ENCODE data around the gene SORCS2.
"Not testable (repeated sequence)": the region's sequence is repeated elsewhere in the genome, so short reads cannot be mapped to it uniquely, and the experiment has no call there.

Gene SORCS2

DNA sequence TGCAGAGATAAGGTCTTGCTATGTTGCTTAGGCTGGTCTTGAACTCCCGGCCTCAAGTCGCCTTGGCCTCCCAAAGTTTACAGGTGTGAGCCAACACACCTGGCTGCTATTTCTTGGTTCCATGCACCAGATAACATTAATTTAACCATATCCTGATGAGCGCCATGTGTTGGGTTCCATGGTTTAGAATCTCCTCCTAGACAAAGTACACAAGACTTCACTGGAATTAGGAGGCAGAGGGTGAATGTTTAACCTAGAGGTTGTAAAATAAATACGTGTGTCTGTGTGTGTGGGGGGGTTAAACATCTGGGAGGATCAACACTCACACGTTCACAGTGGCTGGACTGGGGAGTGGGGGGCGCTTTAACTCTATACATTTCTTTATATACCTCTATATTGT lies 32.4 kb upstream of the SORCS2 start:
- no peak for DNase-seq (ENCODE audit: low read depth in 2 of 2)
- H3K4me3 ChIP-seq (replicated peaks in 1 of 2; ENCODE audit: low read depth in 2 of 2, low read length in 2 of 2) = no peak overlapping the region
- TF ChIP-seq, protein P1, sequence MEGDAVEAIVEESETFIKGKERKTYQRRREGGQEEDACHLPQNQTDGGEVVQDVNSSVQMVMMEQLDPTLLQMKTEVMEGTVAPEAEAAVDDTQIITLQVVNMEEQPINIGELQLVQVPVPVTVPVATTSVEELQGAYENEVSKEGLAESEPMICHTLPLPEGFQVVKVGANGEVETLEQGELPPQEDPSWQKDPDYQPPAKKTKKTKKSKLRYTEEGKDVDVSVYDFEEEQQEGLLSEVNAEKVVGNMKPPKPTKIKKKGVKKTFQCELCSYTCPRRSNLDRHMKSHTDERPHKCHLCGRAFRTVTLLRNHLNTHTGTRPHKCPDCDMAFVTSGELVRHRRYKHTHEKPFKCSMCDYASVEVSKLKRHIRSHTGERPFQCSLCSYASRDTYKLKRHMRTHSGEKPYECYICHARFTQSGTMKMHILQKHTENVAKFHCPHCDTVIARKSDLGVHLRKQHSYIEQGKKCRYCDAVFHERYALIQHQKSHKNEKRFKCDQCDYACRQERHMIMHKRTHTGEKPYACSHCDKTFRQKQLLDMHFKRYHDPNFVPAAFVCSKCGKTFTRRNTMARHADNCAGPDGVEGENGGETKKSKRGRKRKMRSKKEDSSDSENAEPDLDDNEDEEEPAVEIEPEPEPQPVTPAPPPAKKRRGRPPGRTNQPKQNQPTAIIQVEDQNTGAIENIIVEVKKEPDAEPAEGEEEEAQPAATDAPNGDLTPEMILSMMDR (IDR thresholded peaks at IDR 0.05; ENCODE audit: low read depth, low read length) = no peak

DNA sequence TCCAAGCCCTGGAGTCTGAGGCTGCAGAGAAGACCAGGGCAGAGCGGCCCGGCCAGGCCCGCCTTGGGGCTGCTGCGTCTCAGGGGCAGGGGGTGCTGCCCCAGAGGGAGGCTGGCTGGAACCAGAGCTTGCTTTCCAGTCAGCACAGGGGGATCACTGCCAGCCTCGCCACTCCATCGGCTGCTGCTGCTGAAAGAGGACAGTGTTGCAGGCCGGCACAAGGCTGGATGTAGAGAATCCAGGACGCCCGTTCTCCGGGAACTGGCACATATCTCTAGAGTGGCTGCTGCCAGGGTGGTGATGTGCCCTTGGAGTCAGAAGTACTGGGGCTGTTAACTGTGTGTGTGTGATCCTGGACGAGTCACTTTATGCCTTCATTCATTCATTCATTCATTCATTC lies 31.9 kb upstream of the SORCS2 start:
- no peak overlapping the region for H3K4me3 ChIP-seq (replicated peaks in 1 of 2; ENCODE audit: low read depth in 2 of 2, low read length in 2 of 2)
- no peak for DNase-seq (ENCODE audit: low read depth in 2 of 2)
- TF ChIP-seq, protein P1 (IDR thresholded peaks at IDR 0.05; ENCODE audit: low read depth, low read length) = no peak

DNA sequence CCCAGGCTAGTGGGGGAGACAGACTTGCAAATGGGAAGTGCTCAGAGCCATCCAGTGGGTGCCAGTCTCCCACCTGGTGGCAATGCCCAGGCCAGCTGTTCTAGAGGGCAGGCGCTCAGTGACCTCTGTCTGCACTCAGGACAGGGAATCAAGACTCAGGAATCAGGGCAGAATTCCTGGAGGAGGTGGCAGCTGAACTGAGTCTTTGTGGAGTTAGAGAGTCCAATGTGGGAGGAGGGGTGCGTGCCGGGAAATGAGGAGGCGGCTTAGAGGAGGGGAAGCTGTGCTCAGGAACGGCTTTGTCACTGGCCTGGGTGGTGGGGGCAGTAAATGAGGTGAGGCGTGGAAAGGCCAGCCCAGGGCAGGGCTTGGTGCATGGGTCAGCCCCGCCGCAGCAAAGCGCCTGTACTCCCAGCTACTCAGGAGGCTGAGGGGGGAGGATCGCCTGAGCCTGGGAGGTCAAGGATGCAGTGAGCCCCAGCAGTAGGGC lies 31.3 kb upstream of the SORCS2 start:
- TF ChIP-seq, protein P1 (IDR thresholded peaks at IDR 0.05; ENCODE audit: low read depth, low read length) = no peak
- no peak overlapping the region for H3K4me3 ChIP-seq (replicated peaks in 1 of 2; ENCODE audit: low read depth in 2 of 2, low read length in 2 of 2)
- DNase-seq (ENCODE audit: low read depth in 2 of 2) = no peak

DNA sequence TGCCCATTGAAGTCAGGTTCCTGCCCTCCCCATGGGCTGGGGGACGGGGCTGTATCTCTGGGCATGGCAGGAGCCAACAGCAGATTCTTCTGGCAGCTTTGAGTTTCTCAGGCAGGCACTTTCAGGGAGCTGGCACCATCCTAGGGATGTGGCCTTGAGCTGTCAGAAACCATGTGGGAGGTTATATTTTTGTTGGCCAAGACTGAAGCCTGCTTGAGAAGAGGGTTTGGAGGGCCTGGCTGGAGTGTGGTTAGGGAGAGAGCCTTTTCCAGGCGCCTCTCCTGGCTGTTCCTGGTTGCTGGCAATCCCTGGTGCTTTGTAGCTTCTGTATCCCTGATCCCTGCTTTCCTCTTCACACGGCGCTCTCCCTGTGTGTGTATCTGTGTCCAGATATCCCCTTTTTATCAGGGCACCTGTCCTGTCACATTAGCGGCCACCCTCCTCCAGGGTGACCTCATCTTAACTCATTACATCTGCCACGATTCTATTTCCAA lies 30.6 kb upstream of the SORCS2 start:
- DNase-seq (ENCODE audit: low read depth in 2 of 2) = peak; percentile 8 to 68
- TF ChIP-seq, protein P1 (IDR thresholded peaks at IDR 0.05; ENCODE audit: low read depth, low read length) = no peak
- H3K4me3 ChIP-seq (replicated peaks in 1 of 2; ENCODE audit: low read depth in 2 of 2, low read length in 2 of 2) = no peak overlapping the region

DNA sequence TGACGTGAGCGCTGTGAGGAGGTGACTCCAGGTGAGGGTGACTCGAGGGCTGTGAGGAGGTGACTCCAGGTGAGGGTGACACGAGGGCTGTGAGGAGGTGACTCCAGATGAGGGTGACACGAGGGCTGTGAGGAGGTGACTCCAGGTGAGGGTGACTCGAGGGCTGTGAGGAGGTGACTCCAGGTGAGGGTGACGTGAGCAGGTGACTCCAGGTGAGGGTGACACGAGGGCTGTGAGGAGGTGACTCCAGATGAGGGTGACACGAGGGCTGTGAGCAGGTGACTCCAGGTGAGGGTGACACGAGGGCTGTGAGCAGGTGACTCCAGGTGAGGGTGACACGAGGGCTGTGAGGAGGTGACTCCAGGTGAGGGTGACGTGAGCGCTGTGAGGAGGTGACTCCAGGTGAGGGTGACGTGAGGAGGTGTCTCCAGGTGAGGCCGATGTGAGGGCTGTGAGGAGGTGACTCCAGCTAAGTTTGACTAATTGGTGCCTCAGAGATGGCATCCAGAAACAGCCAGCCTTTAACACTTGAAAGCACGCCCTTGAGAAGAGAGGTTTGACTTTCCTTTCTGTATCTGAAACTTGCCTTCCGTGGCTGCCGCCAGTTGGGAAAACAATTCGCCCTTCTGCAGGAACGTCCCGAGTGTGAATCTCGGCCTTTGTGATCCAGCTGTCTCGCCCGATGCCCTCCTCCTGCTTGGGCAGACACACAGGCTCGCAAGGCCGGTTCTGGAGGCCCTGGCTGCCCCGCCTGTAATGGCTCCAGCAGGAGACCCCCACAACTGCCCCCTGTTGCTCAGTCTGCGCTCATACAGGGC lies 27.1 kb upstream of the SORCS2 start:
- H3K4me3 ChIP-seq (replicated peaks in 1 of 2; ENCODE audit: low read depth in 2 of 2, low read length in 2 of 2); DNase-seq (ENCODE audit: low read depth in 2 of 2): not testable (repeated sequence)

DNA sequence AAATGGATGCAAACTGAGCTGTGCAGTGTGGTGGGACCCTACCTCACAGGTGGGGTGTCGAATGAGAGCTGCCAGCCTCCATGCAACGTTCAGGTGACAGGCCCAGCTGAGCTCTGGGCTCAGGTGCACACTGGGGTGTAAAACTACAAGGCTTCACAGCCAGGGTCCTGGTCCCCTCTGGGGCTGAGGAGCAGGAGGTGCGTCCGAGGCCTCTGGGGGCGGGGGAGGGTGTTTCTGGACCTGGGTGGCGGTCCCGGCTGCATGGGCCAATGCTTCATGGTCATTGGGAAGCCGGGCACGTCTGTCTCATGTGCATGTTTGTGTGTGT lies 26.5 kb upstream of the SORCS2 start:
- TF ChIP-seq, protein P1 (IDR thresholded peaks at IDR 0.05; ENCODE audit: low read depth, low read length) = no peak
- DNase-seq (ENCODE audit: low read depth in 2 of 2) = no peak
- H3K4me3 ChIP-seq (replicated peaks in 1 of 2; ENCODE audit: low read depth in 2 of 2, low read length in 2 of 2) = no peak overlapping the region

DNA sequence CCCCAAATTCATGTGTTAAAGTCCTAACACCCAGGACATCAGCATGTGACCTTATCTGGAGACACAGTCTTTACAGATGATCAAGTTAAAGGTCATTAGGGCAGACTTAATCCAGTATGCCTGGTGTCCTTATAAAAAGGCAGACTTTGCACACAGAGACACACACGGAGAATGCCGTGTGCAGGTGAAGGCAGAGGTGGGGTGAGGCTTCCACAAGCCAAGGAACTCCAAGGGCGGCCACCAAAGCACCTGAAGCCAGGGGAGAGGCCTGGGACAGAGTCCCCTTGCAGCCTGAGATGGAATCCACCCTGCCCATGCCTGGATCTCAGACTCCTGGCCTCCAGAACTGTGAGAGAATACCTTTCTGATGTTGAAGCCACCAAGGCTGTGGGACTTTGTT lies 26.1 kb upstream of the SORCS2 start:
- DNase-seq (ENCODE audit: low read depth in 2 of 2) = no peak
- TF ChIP-seq, protein P1 (IDR thresholded peaks at IDR 0.05; ENCODE audit: low read depth, low read length) = no peak
- no peak overlapping the region for H3K4me3 ChIP-seq (replicated peaks in 1 of 2; ENCODE audit: low read depth in 2 of 2, low read length in 2 of 2)
